GM21723 (cell line): Measurements from ENCODE around the gene ETV6.
"Not testable (repeated sequence)": the region's sequence is repeated elsewhere in the genome, so short reads cannot be mapped to it uniquely, and the experiment has no call there.

Experiments
- ATAC-seq: cut with Tn5 transposase; IDR thresholded peaks from one replicate; pipeline ENCODE4 v1.9.1; 2021; ENCODE audit warnings: mild to moderate bottlenecking, moderate library complexity; ENCODE audit not compliant: unreplicated experiment

ETV6 gene

GRCh38 chr12:11901701-11902524 lies 252.4 kb downstream of the ETV6 start:
- peak; percentile 53 for ATAC-seq

- ATAC-seq: peak; percentile 28
Observed at GRCh38 chr12:11902525-11902875, 253.0 kb downstream of the ETV6 start.

GRCh38 chr12:11904124-11904523 lies 254.7 kb downstream of the ETV6 start:
- ATAC-seq: no peak

GRCh38 chr12:11905534-11905933 lies 256.1 kb downstream of the ETV6 start:
- ATAC-seq: no peak

- no peak for ATAC-seq
Observed at GRCh38 chr12:11906286-11906935, 256.9 kb downstream of the ETV6 start.

GRCh38 chr12:11907625-11908024 lies 258.2 kb downstream of the ETV6 start:
- no peak for ATAC-seq

- ATAC-seq: not testable (repeated sequence)
Observed at GRCh38 chr12:11909406-11909805, 259.9 kb downstream of the ETV6 start.

GRCh38 chr12:11916113-11916512 lies 266.6 kb downstream of the ETV6 start:
- ATAC-seq: no peak

- ATAC-seq: no peak
Observed at GRCh38 chr12:11916771-11917170, 267.3 kb downstream of the ETV6 start.

- ATAC-seq: no peak
Observed at GRCh38 chr12:11917501-11917900, 268.0 kb downstream of the ETV6 start.

- ATAC-seq: no peak
Observed at GRCh38 chr12:11920231-11920630, 270.8 kb downstream of the ETV6 start.

GRCh38 chr12:11922361-11922760 lies 272.9 kb downstream of the ETV6 start:
- ATAC-seq: no peak

- no peak for ATAC-seq
Observed at GRCh38 chr12:11923067-11923466, 273.6 kb downstream of the ETV6 start.

- ATAC-seq: no peak
Observed at GRCh38 chr12:11927286-11927935, 277.9 kb downstream of the ETV6 start.

- ATAC-seq: no peak
Observed at GRCh38 chr12:11929714-11930113, 280.2 kb downstream of the ETV6 start.

GRCh38 chr12:11939223-11939622 lies 289.7 kb downstream of the ETV6 start:
- ATAC-seq: no peak

- no peak for ATAC-seq
Observed at GRCh38 chr12:11941606-11942337, 292.3 kb downstream of the ETV6 start.

GRCh38 chr12:11943919-11944700 lies 294.6 kb downstream of the ETV6 start:
- ATAC-seq: no peak
